Gastroesophageal sphincter (tissue), 3 donors: ENCODE data around the gene CTIF.

Experiments used
- EP300 ChIP-seq: sonication (generic); formaldehyde crosslinking; IDR thresholded peaks from one replicate; pipeline ENCODE4 v1.6.1; 2017; ENCODE audit warnings: antibody characterized with exemption, mild to moderate bottlenecking
- POLR2A ChIP-seq, 2 donors: fragments of 450-650 bp; IDR thresholded peaks; one replicate each; pipeline ENCODE4 v1.6.1; 2017; ENCODE audit warnings: antibody characterized with exemption in 2 of 2, mild to moderate bottlenecking in 2 of 2, moderate library complexity in 1 of 2
- TF ChIP-seq, protein P1 (sequence below), 4 experiments: fragments of 200-600 bp in 2 of 4; fragments of 450-650 bp in 2 of 4; sonication (generic) in 1 of 4; IDR thresholded peaks; one replicate each; pipeline ENCODE4 v1.5.1; 2017 to 2019; ENCODE audit warnings: antibody characterized with exemption in 4 of 4, mild to moderate bottlenecking in 2 of 4, moderate library complexity in 2 of 4

DNA sequence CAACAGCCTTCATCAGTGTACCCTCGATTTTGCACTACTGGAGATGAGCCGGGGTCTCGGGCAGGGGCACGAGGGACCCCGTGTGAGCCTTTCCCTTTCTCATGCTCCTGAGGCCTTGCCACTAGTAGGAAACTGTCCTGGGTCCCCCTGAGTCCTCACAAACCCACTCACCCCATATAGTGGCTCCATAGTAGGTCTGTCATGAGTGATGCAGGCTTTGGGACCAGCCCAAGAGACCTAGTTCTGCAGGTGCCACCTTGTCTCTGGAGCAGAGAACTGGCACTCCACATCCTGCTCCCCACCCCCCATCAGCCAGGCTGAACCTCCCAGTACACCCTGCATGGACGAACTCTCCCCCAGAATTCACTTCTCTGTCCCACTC is 224.9 kb downstream of the CTIF start:
- TF ChIP-seq, protein P1, sequence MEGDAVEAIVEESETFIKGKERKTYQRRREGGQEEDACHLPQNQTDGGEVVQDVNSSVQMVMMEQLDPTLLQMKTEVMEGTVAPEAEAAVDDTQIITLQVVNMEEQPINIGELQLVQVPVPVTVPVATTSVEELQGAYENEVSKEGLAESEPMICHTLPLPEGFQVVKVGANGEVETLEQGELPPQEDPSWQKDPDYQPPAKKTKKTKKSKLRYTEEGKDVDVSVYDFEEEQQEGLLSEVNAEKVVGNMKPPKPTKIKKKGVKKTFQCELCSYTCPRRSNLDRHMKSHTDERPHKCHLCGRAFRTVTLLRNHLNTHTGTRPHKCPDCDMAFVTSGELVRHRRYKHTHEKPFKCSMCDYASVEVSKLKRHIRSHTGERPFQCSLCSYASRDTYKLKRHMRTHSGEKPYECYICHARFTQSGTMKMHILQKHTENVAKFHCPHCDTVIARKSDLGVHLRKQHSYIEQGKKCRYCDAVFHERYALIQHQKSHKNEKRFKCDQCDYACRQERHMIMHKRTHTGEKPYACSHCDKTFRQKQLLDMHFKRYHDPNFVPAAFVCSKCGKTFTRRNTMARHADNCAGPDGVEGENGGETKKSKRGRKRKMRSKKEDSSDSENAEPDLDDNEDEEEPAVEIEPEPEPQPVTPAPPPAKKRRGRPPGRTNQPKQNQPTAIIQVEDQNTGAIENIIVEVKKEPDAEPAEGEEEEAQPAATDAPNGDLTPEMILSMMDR (IDR thresholded peaks at IDR 0.05), result no peak
- TF ChIP-seq POLR2A (IDR thresholded peaks at IDR 0.05) (no peak), EP300 (no peak)
